Panc1 (cell line): ENCODE results near the gene HES4. TPM values are rescaled to one million over a fixed set of nuclear protein-coding genes. Genes with fewer than 3 reads are reported as not detected.

ENCODE experiments used
- ATAC-seq: fragments of 200-7000 bp; cut with Tn5 transposase; 2 replicates; pipeline ENCODE4 v1.9.1; 2020; ENCODE audit warnings: mild to moderate bottlenecking, moderate library complexity
- BruUV-seq: library from RNA; stranded (reverse); fragments of 400-500 nt; replicated peaks from 2 replicates; lab custom pipeline; 2021; lab: Mats Ljungman, UMichigan
- CTCF ChIA-PET: fragments of 300-600 bp; sonication (Branson Sonifier 250); formaldehyde crosslinking; loops from one replicate; lab custom pipeline; 2022; ENCODE audit warnings: antibody characterized with exemption; lab: Charles Lee
- POLR2A ChIA-PET: fragments of 300-600 bp; sonication (Branson Sonifier 250); formaldehyde crosslinking; loops from one replicate; lab custom pipeline; 2022; ENCODE audit warnings: antibody characterized with exemption; lab: Charles Lee
- DNase-seq: peaks from one replicate; pipeline ENCODE4 v3.0.0-alpha.2; 2010; ENCODE audit warnings: low read depth, low spot score
- H3K27ac ChIP-seq: 2 replicates; pipeline ENCODE4 v1.5.1; 2011; ENCODE audit warnings: mild to moderate bottlenecking, low read length, inconsistent platforms
- H3K27me3 ChIP-seq: fragments of 200-500 bp; sonication (Bioruptor generic); 2 replicates; pipeline ENCODE4 v1.6.0; 2014; ENCODE audit warnings: low read length, inconsistent platforms; ENCODE audit not compliant: control insufficient read depth, insufficient read depth
- H3K36me3 ChIP-seq: fragments of 200-500 bp; sonication (Bioruptor generic); 2 replicates; pipeline ENCODE4 v1.5.1; 2014; ENCODE audit warnings: inconsistent platforms, mild to moderate bottlenecking, low read length, moderate library complexity; ENCODE audit not compliant: control insufficient read depth, insufficient read depth
- H3K4me1 ChIP-seq: 2 replicates; pipeline ENCODE4 v1.5.1; 2011; ENCODE audit warnings: inconsistent platforms, mild to moderate bottlenecking, low read length, moderate library complexity; ENCODE audit not compliant: control insufficient read depth, insufficient read depth
- H3K4me3 ChIP-seq, 2 experiments: 2 replicates each; pipeline ENCODE4 v1.5.1; 2011 to 2012; ENCODE audit warnings: low read depth in 2 of 2, low read length in 2 of 2, mild to moderate bottlenecking in 2 of 2, inconsistent platforms in 1 of 2, moderate library complexity in 1 of 2
- H3K9me3 ChIP-seq: fragments of 200-500 bp; sonication (Bioruptor generic); 2 replicates; pipeline ENCODE4 v1.5.1; 2014; ENCODE audit warnings: low read depth, mild to moderate bottlenecking, inconsistent platforms, low read length, moderate library complexity; ENCODE audit not compliant: control insufficient read depth, insufficient read depth
- CTCF ChIP-seq: fragments of 450-650 bp; IDR thresholded peaks from 2 replicates; pipeline ENCODE4 v1.5.1; 2017; ENCODE audit warnings: mild to moderate bottlenecking
- POLR2AphosphoS5 ChIP-seq: IDR thresholded peaks from 2 replicates; pipeline ENCODE4 v1.6.1; 2012; ENCODE audit warnings: mild to moderate bottlenecking, low read depth, low read length, moderate library complexity
- REST ChIP-seq, 2 experiments: IDR thresholded peaks; 2 replicates each; pipeline ENCODE4 v1.6.1; 2011 to 2012; ENCODE audit warnings: low read depth in 2 of 2, control low read depth in 1 of 2, low read length in 1 of 2, mild to moderate bottlenecking in 1 of 2, moderate library complexity in 1 of 2; ENCODE audit not compliant: insufficient read depth in 1 of 2
- SIN3A ChIP-seq: IDR thresholded peaks from 2 replicates; pipeline ENCODE4 v1.6.1; 2012; ENCODE audit warnings: low read depth, mild to moderate bottlenecking, low read length, moderate library complexity, borderline replicate concordance; ENCODE audit not compliant: insufficient read depth
- TCF7L2 ChIP-seq: IDR thresholded peaks from 2 replicates; pipeline ENCODE4 v1.6.1; 2011; ENCODE audit warnings: mild to moderate bottlenecking, low read depth, low read length, inconsistent platforms
- in situ Hi-C: cut with HindIII; loops from 2 replicates; pipeline ENCODE4 v1.10.0; 2016; ENCODE audit warnings: low sequenced_read_pairs, low pct_unique_long_range_greater_than_20kb
- intact Hi-C: fragments of 100-400 bp; cut with micrococcal nuclease; formaldehyde crosslinking; loops from one replicate; pipeline ENCODE4 v1.10.0; 2022; ENCODE audit not compliant: unreplicated experiment
- total RNA-seq: library from RNA; stranded (reverse); gene quantifications from one replicate; pipeline ENCODE4 v1.2.1, GENCODE V29; 2021; ENCODE audit not compliant: unreplicated experiment

Gene HES4
- total RNA-seq, 1 experiment from 2014 or later: 74.2 TPM

- Histone ChIP-seq H3K27ac (no peak overlapping the region), H3K27me3 (no peaks in the 10 kb centered on the region), H3K36me3 (no peaks in the 10 kb centered on the region), H3K9me3 (no peaks in the 10 kb centered on the region), H3K4me1 (no peaks in the 10 kb centered on the region; the same call in 1 of the 2 replicates), H3K4me3 (peak overlapping the region; percentile 18 to 29; a peak in 3 of 4 replicates)
- no TSS peak for BruUV-seq
- intact Hi-C loops (no loop called here), in situ Hi-C loops (no loop called here)
- CTCF ChIA-PET: interaction anchor here (0.5 to 2.2 kb wide), 9 partner anchors 14 to 310 kb away, joined by 3 to 11 read pairs (median 5); partner anchors contain the start of gene HES4
- peak; percentile 74 for ATAC-seq
- peak; percentile 98 for TF ChIP-seq CTCF
- TF ChIP-seq TCF7L2: no peak
- no peak for TF ChIP-seq POLR2AphosphoS5
- no peak for TF ChIP-seq REST (IDR thresholded peaks at IDR 0.05; ENCODE audit: insufficient read depth in 1 of 2, low read depth in 2 of 2, low read length in 1 of 2)
- TF ChIP-seq SIN3A: no peak
- DNase-seq: no peak
- POLR2A ChIA-PET: no interaction called here
Measured at GRCh38 chr1:983798-984475, 16.0 kb downstream of the HES4 start.

GRCh38 chr1:982765-983436 is 17.0 kb downstream of the HES4 start:
- in situ Hi-C loops (no loop called here), intact Hi-C loops (no loop called here)
- Histone ChIP-seq H3K36me3 (no peaks in the 10 kb centered on the region), H3K4me1 (no peaks in the 10 kb centered on the region; the same call in 1 of the 2 replicates), H3K27ac (no peak overlapping the region), H3K27me3 (no peaks in the 10 kb centered on the region), H3K9me3 (no peaks in the 10 kb centered on the region), H3K4me3 (no peak overlapping the region)
- POLR2A ChIA-PET: interaction anchor here (0.5 to 0.7 kb wide), 3 partner anchors 300 to 395 kb away, joined by 3 to 4 read pairs (median 3); no protein-coding TSS in a partner anchor
- CTCF ChIA-PET: interaction anchor here (0.5 to 2.2 kb wide), 2 partner anchors 80 to 268 kb away, joined by 5 to 9 read pairs; no protein-coding TSS in a partner anchor
- ATAC-seq (no peak), DNase-seq (no peak)
- BruUV-seq: no TSS peak
- TF ChIP-seq SIN3A (no peak), POLR2AphosphoS5 (no peak), REST (IDR thresholded peaks at IDR 0.05; ENCODE audit: insufficient read depth in 1 of 2, low read depth in 2 of 2, low read length in 1 of 2) (no peak), TCF7L2 (no peak), CTCF (no peak)
